Esophagus muscularis mucosa (tissue), 4 donors: ENCODE data around the gene ABR.
"Not testable (repeated sequence)": the region's sequence is repeated elsewhere in the genome, so short reads cannot be mapped to it uniquely, and the experiment has no call there.

Experiments
- EP300 ChIP-seq: sonication (generic); formaldehyde crosslinking; IDR thresholded peaks from one replicate; pipeline ENCODE4 v1.6.1; 2017; ENCODE audit warnings: antibody characterized with exemption
- POLR2A ChIP-seq: fragments of 450-650 bp; IDR thresholded peaks from one replicate; pipeline ENCODE4 v1.6.1; 2017; ENCODE audit warnings: antibody characterized with exemption, moderate library complexity, mild to moderate bottlenecking, low read depth
- POLR2AphosphoS5 ChIP-seq, 2 donors: sonication (generic); formaldehyde crosslinking; IDR thresholded peaks; one replicate each; pipeline ENCODE4 v1.6.1; 2017; ENCODE audit warnings: antibody characterized with exemption in 2 of 2
- TF ChIP-seq, protein P1 (sequence below), 3 experiments: fragments of 200-600 bp in 2 of 3; fragments of 450-650 bp in 1 of 3; sonication (generic) in 2 of 3; IDR thresholded peaks; one replicate each; pipeline ENCODE4 v1.5.1; 2017 to 2019; ENCODE audit warnings: antibody characterized with exemption in 3 of 3, mild to moderate bottlenecking in 2 of 3, moderate library complexity in 1 of 3

DNA sequence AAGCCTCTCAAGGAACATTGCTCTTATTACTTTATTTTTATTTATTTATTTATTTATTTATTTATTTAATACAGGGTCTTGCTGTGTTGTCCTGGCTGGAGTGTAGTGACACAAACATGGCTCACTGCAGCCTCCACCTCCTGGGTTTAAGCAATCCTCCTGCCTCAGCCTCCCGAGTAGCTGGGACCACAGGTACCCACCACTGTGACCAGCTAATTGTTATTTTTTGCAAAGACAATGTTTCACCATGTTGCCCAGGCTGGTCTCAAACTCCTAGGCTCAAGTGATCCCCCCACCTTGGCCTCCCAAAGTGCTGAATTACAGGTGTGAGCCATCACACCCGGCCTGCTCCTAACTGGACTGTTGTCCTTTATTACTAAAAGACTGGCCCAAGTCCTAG, 205.0 kb downstream of the ABR start:
- not testable (repeated sequence) for TF ChIP-seq POLR2A; EP300; POLR2AphosphoS5 (IDR thresholded peaks at IDR 0.05)
- TF ChIP-seq, protein P1, sequence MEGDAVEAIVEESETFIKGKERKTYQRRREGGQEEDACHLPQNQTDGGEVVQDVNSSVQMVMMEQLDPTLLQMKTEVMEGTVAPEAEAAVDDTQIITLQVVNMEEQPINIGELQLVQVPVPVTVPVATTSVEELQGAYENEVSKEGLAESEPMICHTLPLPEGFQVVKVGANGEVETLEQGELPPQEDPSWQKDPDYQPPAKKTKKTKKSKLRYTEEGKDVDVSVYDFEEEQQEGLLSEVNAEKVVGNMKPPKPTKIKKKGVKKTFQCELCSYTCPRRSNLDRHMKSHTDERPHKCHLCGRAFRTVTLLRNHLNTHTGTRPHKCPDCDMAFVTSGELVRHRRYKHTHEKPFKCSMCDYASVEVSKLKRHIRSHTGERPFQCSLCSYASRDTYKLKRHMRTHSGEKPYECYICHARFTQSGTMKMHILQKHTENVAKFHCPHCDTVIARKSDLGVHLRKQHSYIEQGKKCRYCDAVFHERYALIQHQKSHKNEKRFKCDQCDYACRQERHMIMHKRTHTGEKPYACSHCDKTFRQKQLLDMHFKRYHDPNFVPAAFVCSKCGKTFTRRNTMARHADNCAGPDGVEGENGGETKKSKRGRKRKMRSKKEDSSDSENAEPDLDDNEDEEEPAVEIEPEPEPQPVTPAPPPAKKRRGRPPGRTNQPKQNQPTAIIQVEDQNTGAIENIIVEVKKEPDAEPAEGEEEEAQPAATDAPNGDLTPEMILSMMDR (IDR thresholded peaks at IDR 0.05), result not testable (repeated sequence)
